ENCODE results near the gene MRFAP1L1.

The MRFAP1L1 gene

GRCh38 chr4:6689506-6689960 lies 20.1 kb downstream of the MRFAP1L1 start:
- no peak overlapping the region for H3K4me3 ChIP-seq (replicated peaks in 1 of 2; ENCODE audit: low read depth in 2 of 2, low read length in 2 of 2)
- no peak for DNase-seq (ENCODE audit: low read depth in 2 of 2)
- no peak for TF ChIP-seq CTCF (IDR thresholded peaks at IDR 0.05; ENCODE audit: low read depth, low read length)

DNA sequence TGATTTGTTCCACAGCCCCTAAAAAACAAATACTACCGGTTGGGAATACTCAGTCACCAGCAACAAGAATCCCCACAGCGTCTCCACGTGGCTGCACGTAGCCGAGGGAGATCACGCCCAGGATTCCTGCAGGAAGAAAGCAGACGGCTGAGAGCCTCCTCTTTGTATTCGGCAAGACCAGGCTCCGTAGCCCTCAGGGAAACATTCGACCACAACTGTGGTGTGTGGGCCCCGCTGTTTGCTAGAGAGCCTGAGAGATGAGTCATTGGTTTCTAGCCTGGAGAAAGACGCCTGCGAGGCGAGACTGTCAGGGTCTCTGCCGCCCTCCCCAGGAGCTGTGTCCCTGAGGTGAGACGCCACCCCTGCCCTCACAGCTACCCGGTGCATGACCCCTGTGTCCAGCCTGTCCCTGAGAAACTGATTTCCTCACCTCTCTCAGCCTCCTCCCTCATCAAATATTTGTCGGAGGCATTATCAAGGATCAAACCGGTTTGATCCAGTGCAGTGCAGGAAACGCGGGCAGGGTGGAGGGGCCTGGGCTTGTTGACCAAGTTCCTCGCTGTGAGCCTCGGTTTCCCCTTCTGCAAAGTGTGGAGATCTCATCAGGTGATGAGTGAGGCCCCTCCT lies 20.7 kb downstream of the MRFAP1L1 start:
- TF ChIP-seq CTCF (IDR thresholded peaks at IDR 0.05; ENCODE audit: low read depth, low read length), result no peak
- DNase-seq (ENCODE audit: low read depth in 2 of 2), result peak; percentile 89 to 90
- H3K4me3 ChIP-seq (replicated peaks in 1 of 2; ENCODE audit: low read depth in 2 of 2, low read length in 2 of 2), result no peak overlapping the region

GRCh38 chr4:6687947-6688878 lies 21.5 kb downstream of the MRFAP1L1 start:
- DNase-seq (ENCODE audit: low read depth in 2 of 2), result no peak
- no peak for TF ChIP-seq CTCF (IDR thresholded peaks at IDR 0.05; ENCODE audit: low read depth, low read length)
- H3K4me3 ChIP-seq (replicated peaks in 1 of 2; ENCODE audit: low read depth in 2 of 2, low read length in 2 of 2), result no peak overlapping the region

DNA sequence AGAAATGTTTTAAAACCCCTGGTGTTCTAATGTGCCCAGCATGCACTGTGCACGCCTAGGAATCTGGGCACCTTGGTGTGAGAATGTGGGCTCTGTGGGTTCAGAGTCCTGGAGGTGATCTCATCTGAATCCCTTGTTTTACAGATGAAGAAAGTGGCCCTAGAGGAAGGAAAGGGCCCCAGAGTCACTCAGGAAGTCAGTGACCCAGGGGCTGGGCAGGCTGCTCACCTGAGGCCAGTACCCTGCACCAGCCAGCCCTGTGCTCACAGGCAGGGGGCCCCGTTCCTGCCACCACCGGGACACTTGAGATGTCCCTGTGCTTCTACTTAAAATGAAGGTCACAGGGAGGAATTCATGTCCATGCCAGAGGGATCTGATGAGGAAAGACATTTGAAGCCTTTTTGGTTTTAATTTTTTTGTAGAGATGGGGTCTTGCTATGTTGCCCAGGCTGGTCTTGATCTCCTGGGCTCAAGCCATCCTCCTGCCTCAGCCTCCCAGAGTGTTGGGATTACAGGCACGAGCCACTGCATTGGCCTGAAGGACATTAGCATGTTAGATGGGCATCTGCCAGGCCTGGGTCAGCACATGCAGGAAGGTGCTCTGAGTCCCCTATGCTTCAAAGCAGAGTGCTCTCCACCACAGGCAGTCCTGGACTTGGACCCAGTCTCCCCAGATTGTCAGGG lies 23.4 kb downstream of the MRFAP1L1 start:
- H3K4me3 ChIP-seq (replicated peaks in 1 of 2; ENCODE audit: low read depth in 2 of 2, low read length in 2 of 2), result no peak overlapping the region
- DNase-seq (ENCODE audit: low read depth in 2 of 2), result no peak
- no peak for TF ChIP-seq CTCF (IDR thresholded peaks at IDR 0.05; ENCODE audit: low read depth, low read length)

DNA sequence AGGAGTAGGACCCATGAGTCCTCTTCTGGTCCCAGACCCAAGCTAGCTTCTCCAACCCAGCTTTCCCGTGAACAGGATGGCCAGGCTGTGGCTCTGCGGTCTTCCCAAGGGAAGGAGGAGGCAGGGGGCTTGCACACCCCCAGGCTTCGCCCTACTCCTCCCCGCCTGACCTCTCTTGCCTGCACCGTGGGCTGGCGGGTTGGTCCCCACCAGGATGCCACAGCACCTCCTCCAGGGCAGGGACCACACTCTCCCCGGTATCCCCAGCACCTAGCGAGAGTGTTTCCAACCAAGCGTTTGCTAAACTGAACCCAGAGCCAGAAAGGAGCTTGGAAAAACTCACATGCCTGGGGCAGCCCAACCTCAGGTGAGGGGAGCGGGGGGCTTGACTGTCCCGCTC lies 25.0 kb downstream of the MRFAP1L1 start:
- no peak for DNase-seq (ENCODE audit: low read depth in 2 of 2)
- TF ChIP-seq CTCF (IDR thresholded peaks at IDR 0.05; ENCODE audit: low read depth, low read length), result no peak
- H3K4me3 ChIP-seq (replicated peaks in 1 of 2; ENCODE audit: low read depth in 2 of 2, low read length in 2 of 2), result no peak overlapping the region

- TF ChIP-seq CTCF (IDR thresholded peaks at IDR 0.05; ENCODE audit: low read depth, low read length), result no peak
- no peak overlapping the region for H3K4me3 ChIP-seq (replicated peaks in 1 of 2; ENCODE audit: low read depth in 2 of 2, low read length in 2 of 2)
- no peak for DNase-seq (ENCODE audit: low read depth in 2 of 2)
These were observed 26.6 kb downstream of the MRFAP1L1 start for GRCh38 chr4:6682862-6683590.

Data from cardiac fibroblast (primary cell).